ENCODE measurements around the gene PCSK5. TPM values are rescaled to one million over a fixed set of nuclear protein-coding genes. Genes with fewer than 3 reads are reported as not detected.

Gene PCSK5
- total RNA-seq, 1 experiment from 2014 or later, result 7.5 TPM

- Histone ChIP-seq H2BK5ac (ENCODE audit: insufficient read length, low read length) (no peak overlapping the region), H2BK12ac (ENCODE audit: insufficient read length, low read depth, low read length) (no peak overlapping the region), H3K4me1 (ENCODE audit: insufficient read depth, low read length) (peaks cover 3% of the 10 kb centered on the region; the same call in 1 of the 2 replicates), H3T11ph (ENCODE audit: low read length) (no peak overlapping the region), H3K23ac (ENCODE audit: insufficient read length, low read depth, low read length) (no peak overlapping the region), H3K4ac (ENCODE audit: low read depth, low read length) (no peak overlapping the region), H3K79me1 (ENCODE audit: insufficient read depth, low read depth, low read length, poor library complexity, severe bottlenecking) (no peaks in the 10 kb centered on the region), H3K9me3 (ENCODE audit: control insufficient read depth, low read depth, low read length) (no peaks in the 10 kb centered on the region), H4K20me1 (ENCODE audit: control insufficient read depth, insufficient read depth, insufficient read length) (no peaks in the 10 kb centered on the region), H3K27me3 (ENCODE audit: insufficient read depth, low read length) (no peaks in the 10 kb centered on the region), H2AK5ac (ENCODE audit: insufficient read length, low read length) (no peak overlapping the region), H3K27ac (ENCODE audit: insufficient read length, low read depth, low read length) (no peak overlapping the region), H4K5ac (ENCODE audit: insufficient read length, low read depth, low read length) (no peak overlapping the region), H3K23me2 (ENCODE audit: insufficient read length, low read depth, low read length, poor library complexity, severe bottlenecking) (no peaks in the 10 kb centered on the region), H3K79me2 (ENCODE audit: insufficient read depth, low read length) (no peaks in the 10 kb centered on the region), H4K91ac (ENCODE audit: insufficient read length, low read depth, low read length) (no peak overlapping the region), H3K18ac (ENCODE audit: insufficient read length, low read depth, low read length) (no peak overlapping the region), H2BK15ac (ENCODE audit: low read depth, low read length) (no peak overlapping the region), H2AFZ (ENCODE audit: low read length) (no peak overlapping the region), H2BK120ac (ENCODE audit: low read depth, low read length, poor library complexity, severe bottlenecking) (no peak overlapping the region), H2BK20ac (ENCODE audit: low read depth, low read length, poor library complexity, severe bottlenecking) (no peak overlapping the region), H3K56ac (ENCODE audit: insufficient read length, low read depth, low read length) (no peak overlapping the region), H3K9ac (ENCODE audit: extremely low read depth, insufficient read length, low read length) (no peak overlapping the region), H3K4me2 (ENCODE audit: insufficient read depth, insufficient read length, low read length) (no peak overlapping the region), H4K8ac (replicated peaks; ENCODE audit: insufficient read length, low read depth, low read length) (no peak overlapping the region), H3K14ac (ENCODE audit: insufficient read depth, low read length) (no peak overlapping the region)
- WGBS (ENCODE audit: extremely low coverage, insufficient read length, low lambda C conversion rate), result no CpG with 5 or more reads among the region's 1 CpG
- DNase-seq, result no peak
- H3K4me1 Mint-ChIP-seq, result peaks cover 13 to 14% of the 10 kb centered on the region in 2 experiments
- no peak for TF ChIP-seq CTCF (conservative IDR thresholded peaks at IDR 0.05)
- H3K27ac Mint-ChIP-seq, result no peak overlapping the region
- H3K27me3 Mint-ChIP-seq (ENCODE audit: low read depth), result no peaks in the 10 kb centered on the region
- H3K9me3 Mint-ChIP-seq, result peaks cover 0 to 3% of the 10 kb centered on the region in 2 experiments; a peak in 1 of 5 replicates
- no peaks in the 10 kb centered on the region for H3K36me3 Mint-ChIP-seq (ENCODE audit: insufficient read depth in 1 of 3, low read depth in 3 of 3)
- H3K4me3 Mint-ChIP-seq, result no peak overlapping the region
These were observed 474.6 kb downstream of the PCSK5 start for GRCh38 chr9:76365028-76365427.

Measured in H9 (cell line).